22Rv1 (cell line): ENCODE measurements around the gene DDIAS.
"Not testable (repeated sequence)": the region's sequence is repeated elsewhere in the genome, so short reads cannot be mapped to it uniquely, and the experiment has no call there.

Experiments used
- H3K27ac ChIP-seq: fragments of 450-650 bp; 2 replicates; pipeline ENCODE4 v1.5.1; 2017
- CTCF ChIP-seq: fragments of 450-650 bp; IDR thresholded peaks from 2 replicates; pipeline ENCODE4 v1.5.1; 2017; ENCODE audit warnings: mild to moderate bottlenecking
- ZFX ChIP-seq: fragments of 450-650 bp; IDR thresholded peaks from 2 replicates; pipeline ENCODE4 v1.6.1; 2017; ENCODE audit warnings: antibody characterized with exemption, borderline replicate concordance

DDIAS gene

GRCh38 chr11:82937554-82937953 lies 36.0 kb downstream of the DDIAS start:
- H3K27ac ChIP-seq: no peak overlapping the region
- TF ChIP-seq CTCF: no peak
- TF ChIP-seq ZFX: no peak

GRCh38 chr11:82939456-82939855 lies 37.9 kb downstream of the DDIAS start:
- no peak overlapping the region for H3K27ac ChIP-seq
- no peak for TF ChIP-seq CTCF
- TF ChIP-seq ZFX: no peak

GRCh38 chr11:82942376-82942775 lies 40.8 kb downstream of the DDIAS start:
- no peak overlapping the region for H3K27ac ChIP-seq
- TF ChIP-seq ZFX (no peak), CTCF (no peak)

- H3K27ac ChIP-seq: not testable (repeated sequence)
These were observed 41.9 kb downstream of the DDIAS start for GRCh38 chr11:82943430-82943829.

- TF ChIP-seq ZFX: no peak
- no peak for TF ChIP-seq CTCF
- H3K27ac ChIP-seq: no peak overlapping the region
These were observed 42.7 kb downstream of the DDIAS start for GRCh38 chr11:82944198-82944597.

GRCh38 chr11:82945041-82945440 lies 43.5 kb downstream of the DDIAS start:
- not testable (repeated sequence) for H3K27ac ChIP-seq

- no peak overlapping the region for H3K27ac ChIP-seq
- TF ChIP-seq CTCF: no peak
- no peak for TF ChIP-seq ZFX
These were observed 44.1 kb downstream of the DDIAS start for GRCh38 chr11:82945682-82946081.

GRCh38 chr11:82949352-82949751 lies 47.8 kb downstream of the DDIAS start:
- no peak for TF ChIP-seq ZFX
- TF ChIP-seq CTCF: no peak
- no peak overlapping the region for H3K27ac ChIP-seq

GRCh38 chr11:82950502-82950901 lies 49.0 kb downstream of the DDIAS start:
- not testable (repeated sequence) for H3K27ac ChIP-seq

GRCh38 chr11:82955736-82956453 lies 54.4 kb downstream of the DDIAS start:
- not testable (repeated sequence) for H3K27ac ChIP-seq
